Measurements from ENCODE around the gene LPXN.
A peak's percentile ranks its signal among the peaks of the same experiment; 100 is the strongest.

LPXN gene

DNA sequence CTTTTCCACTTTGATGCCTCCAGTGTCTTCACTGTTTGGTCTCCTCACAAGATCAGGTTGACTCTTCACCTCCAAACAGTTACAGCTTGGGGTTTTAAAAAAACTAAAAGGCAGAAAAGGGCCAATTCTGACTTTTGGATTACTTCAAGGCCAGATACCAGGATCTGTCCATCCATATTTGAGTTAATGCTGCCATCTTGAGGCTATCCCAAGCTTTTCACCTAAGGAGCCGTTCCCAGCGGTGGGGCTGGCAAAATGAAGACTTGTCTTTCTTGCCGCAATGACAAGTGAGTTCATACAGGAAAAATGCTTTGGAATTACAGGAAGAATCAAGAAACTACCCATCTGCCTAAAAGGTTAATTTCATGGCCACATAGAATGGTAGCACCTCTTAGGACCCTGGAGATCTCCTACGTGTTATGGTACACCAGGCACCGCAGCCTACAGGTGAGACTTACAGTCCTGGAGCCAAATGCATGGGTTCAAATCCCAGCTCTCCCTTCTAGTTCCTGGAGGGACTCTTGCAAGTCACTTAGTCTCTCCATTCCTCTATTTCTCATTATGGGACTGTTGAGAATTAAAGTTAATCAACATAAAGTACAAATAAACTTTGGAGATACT, 61.8 kb downstream of the LPXN start:
- no peaks in the 10 kb centered on the region for H3K4me1 Mint-ChIP-seq
- H3K27me3 Mint-ChIP-seq: no peaks in the 10 kb centered on the region
- ATAC-seq (peak; percentile 71), DNase-seq (no peak)
- H3K4me3 Mint-ChIP-seq: no peak overlapping the region
- H3K9me3 Mint-ChIP-seq: no peaks in the 10 kb centered on the region
- H3K27ac Mint-ChIP-seq: no peak overlapping the region
- H3K36me3 Mint-ChIP-seq (ENCODE audit: low read depth): no peaks in the 10 kb centered on the region

GRCh38 chr11:58511636-58512035, 64.0 kb downstream of the LPXN start:
- Mint-ChIP-seq H3K27me3 (no peaks in the 10 kb centered on the region), H3K27ac (no peak overlapping the region), H3K36me3 (ENCODE audit: low read depth) (peaks cover 10% of the 10 kb centered on the region), H3K4me1 (peaks cover 11% of the 10 kb centered on the region), H3K4me3 (no peak overlapping the region), H3K9me3 (no peaks in the 10 kb centered on the region)
- DNase-seq (no peak), ATAC-seq (no peak)

DNA sequence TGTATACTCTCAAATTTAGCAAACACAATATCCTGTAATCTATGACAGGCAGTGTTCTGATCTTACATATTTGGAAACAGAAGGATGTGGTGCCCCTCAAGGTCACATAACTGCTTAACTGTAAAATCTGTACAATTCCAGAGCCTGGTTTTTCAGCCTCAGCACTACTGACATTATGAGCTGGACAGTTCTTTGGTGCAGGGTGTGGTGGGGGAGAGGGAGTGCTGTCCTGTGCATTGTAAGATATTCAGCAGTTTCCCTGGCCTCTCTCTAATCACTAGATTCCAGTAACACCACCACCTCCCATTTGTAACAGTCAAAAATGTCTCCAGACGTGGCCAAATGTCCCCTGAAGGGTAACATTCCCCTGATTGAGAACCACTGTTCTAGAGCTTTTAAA, 65.9 kb downstream of the LPXN start:
- no peaks in the 10 kb centered on the region for H3K9me3 Mint-ChIP-seq
- peaks cover 12% of the 10 kb centered on the region for H3K36me3 Mint-ChIP-seq (ENCODE audit: low read depth)
- H3K27me3 Mint-ChIP-seq: no peaks in the 10 kb centered on the region
- ATAC-seq (no peak), DNase-seq (no peak)
- no peak overlapping the region for H3K4me3 Mint-ChIP-seq
- peaks cover 25% of the 10 kb centered on the region for H3K4me1 Mint-ChIP-seq
- H3K27ac Mint-ChIP-seq: no peak overlapping the region

GRCh38 chr11:58508814-58509213, 66.8 kb downstream of the LPXN start:
- ATAC-seq: no peak
- H3K36me3 Mint-ChIP-seq (ENCODE audit: low read depth): peaks cover 17% of the 10 kb centered on the region
- no peak overlapping the region for H3K4me3 Mint-ChIP-seq
- peaks cover 27% of the 10 kb centered on the region for H3K4me1 Mint-ChIP-seq
- no peaks in the 10 kb centered on the region for H3K27me3 Mint-ChIP-seq
- DNase-seq: no peak
- no peak overlapping the region for H3K27ac Mint-ChIP-seq
- H3K9me3 Mint-ChIP-seq: no peaks in the 10 kb centered on the region

GRCh38 chr11:58508005-58508404, 67.7 kb downstream of the LPXN start, which contains the start of gene OR5B21:
OR5B21 (minus strand) TSS chr11:58508105; CDS start chr11:58508105, 0 bp downstream.
- Mint-ChIP-seq H3K36me3 (ENCODE audit: low read depth) (peaks cover 17% of the 10 kb centered on the region), H3K4me3 (no peak within 1 kb of the TSS), H3K9me3 (no peaks in the 10 kb centered on the region), H3K27ac (peak within 1 kb of the TSS; percentile 52), H3K27me3 (no peaks in the 10 kb centered on the region), H3K4me1 (peaks cover 27% of the 10 kb centered on the region)
- DNase-seq: no peak
- ATAC-seq: no peak

DNA sequence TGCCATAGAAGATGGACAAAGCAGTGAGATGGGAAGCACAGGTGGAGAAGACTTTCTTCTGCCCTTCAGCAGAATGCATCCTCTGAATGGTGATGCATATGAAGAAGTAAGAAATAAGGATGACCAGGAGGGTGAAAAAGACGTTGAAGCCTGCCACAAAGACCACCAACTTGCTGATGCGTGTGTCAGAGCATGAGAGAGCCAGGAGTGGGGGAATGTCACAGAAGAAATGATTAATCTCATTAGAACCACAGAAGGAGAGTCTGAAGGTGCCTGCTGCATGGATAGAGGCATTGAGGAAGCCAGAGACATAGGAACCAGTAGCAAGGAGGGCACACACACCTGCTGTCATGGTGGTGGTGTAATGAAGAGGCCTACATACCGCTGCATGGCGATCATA, 68.3 kb downstream of the LPXN start:
- Mint-ChIP-seq H3K9me3 (no peaks in the 10 kb centered on the region), H3K27ac (peak overlapping the region; percentile 52), H3K36me3 (ENCODE audit: low read depth) (peaks cover 19% of the 10 kb centered on the region), H3K4me1 (peaks cover 27% of the 10 kb centered on the region), H3K4me3 (no peak overlapping the region), H3K27me3 (no peaks in the 10 kb centered on the region)
- DNase-seq (no peak), ATAC-seq (peak; percentile 35)

DNA sequence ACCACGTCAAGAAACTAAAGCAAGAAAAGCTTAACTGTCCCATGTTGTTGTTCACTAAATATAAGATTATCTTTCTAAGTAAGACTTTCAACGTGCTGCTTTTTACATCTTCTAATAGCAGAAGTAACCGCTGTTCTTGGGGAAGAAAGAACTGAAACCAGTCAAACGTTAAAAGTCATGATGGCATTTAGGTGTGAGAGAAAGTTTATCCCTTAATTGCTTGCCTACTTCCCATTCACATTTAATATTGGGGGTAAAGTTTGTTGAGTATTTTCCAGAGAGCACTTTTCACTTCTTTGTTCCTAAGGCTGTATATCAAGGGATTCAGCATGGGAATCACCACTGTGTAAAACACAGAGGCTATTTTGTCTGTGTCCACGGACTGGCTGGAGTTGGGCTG, 68.7 kb downstream of the LPXN start:
- no peak overlapping the region for H3K4me3 Mint-ChIP-seq
- DNase-seq: no peak

GRCh38 chr11:58505849-58506248, 69.8 kb downstream of the LPXN start:
- H3K4me3 Mint-ChIP-seq: peak overlapping the region; percentile 43
- H3K4me1 Mint-ChIP-seq: peaks cover 27% of the 10 kb centered on the region
- no peak for DNase-seq
- H3K36me3 Mint-ChIP-seq (ENCODE audit: low read depth): peaks cover 19% of the 10 kb centered on the region
- H3K27ac Mint-ChIP-seq: peak overlapping the region; percentile 52
- peak; percentile 95 for ATAC-seq
- H3K9me3 Mint-ChIP-seq: no peaks in the 10 kb centered on the region
- no peaks in the 10 kb centered on the region for H3K27me3 Mint-ChIP-seq

More for the DNA sequence above, 68.7 kb downstream of the LPXN start:
- peaks cover 27% of the 10 kb centered on the region for H3K4me1 Mint-ChIP-seq
- H3K36me3 Mint-ChIP-seq (ENCODE audit: low read depth): peaks cover 19% of the 10 kb centered on the region
- peak overlapping the region; percentile 52 for H3K27ac Mint-ChIP-seq
- H3K27me3 Mint-ChIP-seq: no peaks in the 10 kb centered on the region
- H3K9me3 Mint-ChIP-seq: no peaks in the 10 kb centered on the region
- no peak for ATAC-seq

GRCh38 chr11:58504232-58504631, 71.4 kb downstream of the LPXN start:
- Mint-ChIP-seq H3K9me3 (no peaks in the 10 kb centered on the region), H3K27me3 (no peaks in the 10 kb centered on the region), H3K4me3 (peak overlapping the region; percentile 43), H3K4me1 (peaks cover 27% of the 10 kb centered on the region), H3K27ac (peak overlapping the region; percentile 26), H3K36me3 (ENCODE audit: low read depth) (peaks cover 19% of the 10 kb centered on the region)
- no peak for DNase-seq
- ATAC-seq: no peak

GRCh38 chr11:58503361-58503856, 72.2 kb downstream of the LPXN start:
- H3K4me1 Mint-ChIP-seq: peaks cover 34% of the 10 kb centered on the region
- DNase-seq: no peak
- peaks cover 19% of the 10 kb centered on the region for H3K36me3 Mint-ChIP-seq (ENCODE audit: low read depth)
- no peak for ATAC-seq
- H3K27me3 Mint-ChIP-seq: no peaks in the 10 kb centered on the region
- H3K27ac Mint-ChIP-seq: no peak overlapping the region
- H3K4me3 Mint-ChIP-seq: no peak overlapping the region
- H3K9me3 Mint-ChIP-seq: no peaks in the 10 kb centered on the region

DNA sequence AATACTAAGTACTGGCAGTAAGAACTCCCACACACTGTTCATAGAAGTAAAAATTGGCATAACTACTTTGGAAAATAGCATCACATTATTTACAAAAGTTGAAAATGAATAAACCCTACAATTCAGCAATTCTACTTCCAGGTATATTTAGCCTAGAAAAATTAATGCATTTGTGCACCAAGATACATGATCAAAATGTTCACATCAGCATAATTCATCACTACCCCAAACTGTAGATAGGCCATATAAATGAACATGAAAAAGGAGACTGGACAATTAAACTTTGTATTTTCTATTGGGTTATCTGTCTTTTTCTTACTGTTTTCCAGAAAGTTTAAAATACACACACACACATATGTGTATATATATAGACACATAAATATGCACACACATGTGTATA, 73.7 kb downstream of the LPXN start:
- DNase-seq (no peak), ATAC-seq (no peak)
- Mint-ChIP-seq H3K27ac (no peak overlapping the region), H3K27me3 (no peaks in the 10 kb centered on the region), H3K9me3 (no peaks in the 10 kb centered on the region), H3K4me1 (peaks cover 41% of the 10 kb centered on the region), H3K36me3 (ENCODE audit: low read depth) (peaks cover 9% of the 10 kb centered on the region), H3K4me3 (no peak overlapping the region)

DNA sequence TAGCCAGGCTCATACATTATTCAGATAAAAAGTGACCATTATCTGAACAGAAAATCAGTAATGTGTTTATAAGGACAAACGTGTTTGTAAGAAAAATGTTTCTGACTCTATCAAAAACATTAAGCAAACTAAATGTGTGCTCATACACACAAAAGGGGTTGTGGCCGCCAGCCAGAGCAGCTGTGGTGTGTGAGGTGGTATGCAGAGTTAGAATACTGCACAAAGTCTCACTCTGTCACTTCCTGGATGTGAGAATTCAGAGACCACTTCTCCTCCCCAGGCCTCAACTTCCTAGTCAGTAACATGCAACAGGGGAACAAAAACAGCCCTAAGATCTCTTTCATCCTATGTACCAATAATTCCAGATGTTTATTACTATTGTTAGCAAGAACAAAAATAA, 77.2 kb downstream of the LPXN start:
- DNase-seq (peak; percentile 12), ATAC-seq (peak; percentile 54)
- no peaks in the 10 kb centered on the region for H3K27me3 Mint-ChIP-seq
- H3K4me3 Mint-ChIP-seq: no peak overlapping the region
- H3K9me3 Mint-ChIP-seq: no peaks in the 10 kb centered on the region
- peak overlapping the region; percentile 66 for H3K27ac Mint-ChIP-seq
- peaks cover 46% of the 10 kb centered on the region for H3K4me1 Mint-ChIP-seq
- H3K36me3 Mint-ChIP-seq (ENCODE audit: low read depth): peaks cover 2% of the 10 kb centered on the region

GRCh38 chr11:58497951-58498350, 77.7 kb downstream of the LPXN start:
- Mint-ChIP-seq H3K27me3 (no peaks in the 10 kb centered on the region), H3K4me3 (no peak overlapping the region), H3K27ac (peak overlapping the region; percentile 66), H3K4me1 (peaks cover 47% of the 10 kb centered on the region), H3K36me3 (ENCODE audit: low read depth) (peaks cover 2% of the 10 kb centered on the region), H3K9me3 (no peaks in the 10 kb centered on the region)
- DNase-seq (no peak), ATAC-seq (peak; percentile 18)

DNA sequence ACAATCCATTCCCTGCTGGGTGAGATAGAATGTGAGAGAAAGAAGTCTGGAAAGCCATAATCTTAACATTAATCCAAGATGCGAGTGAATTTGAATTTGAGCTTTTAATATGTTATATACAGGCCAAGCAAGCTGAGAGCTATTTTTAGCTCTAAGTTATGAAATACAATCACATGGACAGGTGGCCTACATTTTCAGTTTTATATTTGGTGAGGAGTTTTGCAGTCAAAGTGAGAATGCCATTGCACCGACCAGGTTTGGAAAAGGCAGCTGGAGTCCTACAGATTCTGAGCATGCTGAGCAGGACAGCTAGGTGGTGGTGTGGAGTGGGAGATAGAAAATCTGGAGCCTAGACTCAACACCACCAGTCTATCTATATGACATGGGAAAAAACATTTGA, 79.8 kb downstream of the LPXN start:
- Mint-ChIP-seq H3K4me3 (no peak overlapping the region), H3K4me1 (peaks cover 48% of the 10 kb centered on the region), H3K27ac (no peak overlapping the region), H3K36me3 (ENCODE audit: low read depth) (no peaks in the 10 kb centered on the region), H3K27me3 (no peaks in the 10 kb centered on the region), H3K9me3 (no peaks in the 10 kb centered on the region)
- DNase-seq: no peak
- ATAC-seq: no peak

GRCh38 chr11:58494101-58494500, 81.6 kb downstream of the LPXN start:
- no peaks in the 10 kb centered on the region for H3K9me3 Mint-ChIP-seq
- H3K4me3 Mint-ChIP-seq: no peak overlapping the region
- H3K36me3 Mint-ChIP-seq (ENCODE audit: low read depth): no peaks in the 10 kb centered on the region
- no peaks in the 10 kb centered on the region for H3K27me3 Mint-ChIP-seq
- no peak overlapping the region for H3K27ac Mint-ChIP-seq
- ATAC-seq: no peak
- DNase-seq: no peak
- H3K4me1 Mint-ChIP-seq: peaks cover 48% of the 10 kb centered on the region

DNA sequence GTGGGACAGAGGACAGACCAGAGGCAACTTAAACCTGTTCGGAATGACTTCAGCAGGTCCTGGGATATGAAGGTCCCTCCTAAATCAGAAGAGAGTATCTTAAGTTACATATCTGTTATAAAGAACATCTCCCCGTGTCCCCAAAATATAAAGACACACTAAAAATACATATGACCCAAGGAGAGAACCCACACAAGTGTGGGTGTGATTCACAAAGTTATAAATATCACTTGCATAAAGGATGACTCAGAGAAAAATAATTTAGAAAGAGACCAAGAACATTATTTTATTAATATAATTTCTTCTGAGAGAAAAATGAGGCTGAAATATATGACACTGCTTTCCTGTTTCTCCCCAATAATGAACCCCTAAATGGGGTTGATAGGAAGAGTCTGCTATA, 82.0 kb downstream of the LPXN start:
- no peak overlapping the region for H3K4me3 Mint-ChIP-seq
- ATAC-seq (no peak), DNase-seq (no peak)
- H3K27ac Mint-ChIP-seq: no peak overlapping the region
- no peaks in the 10 kb centered on the region for H3K9me3 Mint-ChIP-seq
- H3K4me1 Mint-ChIP-seq: peaks cover 44% of the 10 kb centered on the region
- no peaks in the 10 kb centered on the region for H3K27me3 Mint-ChIP-seq
- H3K36me3 Mint-ChIP-seq (ENCODE audit: low read depth): no peaks in the 10 kb centered on the region
